ENCODE results near the gene CISH. TPM values are rescaled to one million over a fixed set of nuclear protein-coding genes. Genes with fewer than 3 reads are reported as not detected.

CISH gene
- total RNA-seq, 4 donors from 2014 or later: 5.5 to 15.5 (median 5.8) TPM

DNA sequence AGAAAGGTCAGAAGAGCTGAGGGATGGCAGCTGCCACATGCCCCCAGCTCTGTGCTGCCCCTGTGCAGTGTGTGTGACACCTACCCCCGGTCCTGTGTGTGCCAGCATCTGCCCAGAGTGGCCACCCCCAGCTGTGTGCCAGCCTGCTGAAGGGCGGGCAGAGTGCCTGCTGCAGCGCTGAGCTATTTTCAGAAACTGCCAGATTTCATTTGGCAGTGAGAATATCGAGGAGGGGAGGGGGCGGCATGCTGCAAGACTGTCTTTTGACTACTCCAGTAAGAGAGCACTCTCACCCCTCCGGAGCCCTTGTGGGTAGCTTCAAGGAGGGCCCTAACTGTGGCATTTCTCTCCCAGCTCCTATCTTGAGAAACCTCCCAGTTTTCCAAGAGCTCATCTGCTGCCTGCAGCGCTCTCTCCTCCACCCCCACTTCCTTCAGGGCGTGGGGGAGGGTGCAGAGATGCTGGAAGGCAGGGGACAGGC is 37.9 kb upstream of the CISH start:
- Histone ChIP-seq H3K4me3 (no peak overlapping the region), H3K27ac (peak overlapping the region in 2 of 4 donors; percentile 29 to 42), H3K36me3 (peaks cover 0 to 53% (median 0%) of the 10 kb centered on the region in 3 donors), H3K9me3 (no peaks in the 10 kb centered on the region), H3K27me3 (no peaks in the 10 kb centered on the region), H3K4me1 (no peaks in the 10 kb centered on the region)
- WGBS, 2 donors: 46 to 48% methylated on average over 8 of the region's 8 CpGs
- no peak for DNase-seq (ENCODE audit: low spot score in 2 of 2)
- TF ChIP-seq CTCF (IDR thresholded peaks at IDR 0.05) (no peak), EP300 (IDR thresholded peaks at IDR 0.05) (no peak), POLR2A (IDR thresholded peaks at IDR 0.05) (no peak)

DNA sequence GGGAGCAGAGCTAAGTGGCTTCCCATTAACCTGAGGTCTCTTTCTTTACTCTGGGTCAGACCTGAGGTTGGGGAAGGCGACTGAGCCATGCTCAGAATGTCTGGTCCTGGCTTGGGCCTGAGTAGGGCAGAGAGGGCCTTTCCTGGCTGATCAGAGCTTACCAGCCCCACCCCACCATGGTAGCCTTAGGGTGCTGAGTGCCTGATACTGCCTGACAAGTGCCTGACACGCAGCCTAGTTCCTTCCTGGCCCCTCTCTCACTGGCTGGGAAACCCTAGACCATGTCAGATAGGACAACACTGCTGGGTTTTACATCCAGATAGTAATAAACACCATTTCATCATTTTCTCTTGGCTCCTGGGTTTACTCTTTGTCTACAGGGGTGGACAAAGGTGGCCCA is 37.4 kb upstream of the CISH start:
- Histone ChIP-seq H3K27ac (peak overlapping the region in 2 of 4 donors; percentile 29 to 42), H3K4me1 (no peaks in the 10 kb centered on the region), H3K36me3 (peaks cover 0 to 58% (median 0%) of the 10 kb centered on the region in 3 donors), H3K4me3 (no peak overlapping the region), H3K9me3 (no peaks in the 10 kb centered on the region), H3K27me3 (no peaks in the 10 kb centered on the region)
- TF ChIP-seq CTCF (IDR thresholded peaks at IDR 0.05): no peak
- no peak for TF ChIP-seq EP300 (IDR thresholded peaks at IDR 0.05)
- TF ChIP-seq POLR2A (IDR thresholded peaks at IDR 0.05): no peak
- DNase-seq (ENCODE audit: low spot score in 2 of 2): no peak
- WGBS, 2 donors: 71 to 89% methylated on average over 2 of the region's 2 CpGs

GRCh38 chr3:50648313-50648712 is 36.7 kb upstream of the CISH start:
- 55 to 78% methylated on average over 6 of the region's 6 CpGs for WGBS, 2 donors
- no peak for TF ChIP-seq CTCF (IDR thresholded peaks at IDR 0.05)
- no peak for TF ChIP-seq POLR2A (IDR thresholded peaks at IDR 0.05)
- TF ChIP-seq EP300 (IDR thresholded peaks at IDR 0.05): no peak

GRCh38 chr3:50645378-50645777 is 33.8 kb upstream of the CISH start:
- H3K27me3 ChIP-seq: no peaks in the 10 kb centered on the region
- no peak overlapping the region for H3K27ac ChIP-seq
- no peaks in the 10 kb centered on the region for H3K9me3 ChIP-seq
- no peaks in the 10 kb centered on the region for H3K4me1 ChIP-seq
- TF ChIP-seq EP300 (IDR thresholded peaks at IDR 0.05) (no peak), POLR2A (IDR thresholded peaks at IDR 0.05) (no peak), CTCF (IDR thresholded peaks at IDR 0.05) (no peak)
- H3K36me3 ChIP-seq: peaks cover 0 to 94% (median 0%) of the 10 kb centered on the region in 3 donors
- 77 to 84% methylated on average over 2 of the region's 2 CpGs for WGBS, 2 donors
- DNase-seq (ENCODE audit: low spot score in 2 of 2): no peak
- H3K4me3 ChIP-seq: no peak overlapping the region

More at GRCh38 chr3:50648313-50648712, 36.7 kb upstream of the CISH start:
- Histone ChIP-seq H3K9me3 (no peaks in the 10 kb centered on the region), H3K27ac (no peak overlapping the region), H3K36me3 (peaks cover 0 to 65% (median 0%) of the 10 kb centered on the region in 3 donors), H3K27me3 (no peaks in the 10 kb centered on the region), H3K4me1 (no peaks in the 10 kb centered on the region), H3K4me3 (no peak overlapping the region)
- DNase-seq (ENCODE audit: low spot score in 2 of 2): no peak

- no peaks in the 10 kb centered on the region for H3K4me1 ChIP-seq
- peaks cover 0 to 99% (median 0%) of the 10 kb centered on the region in 3 donors for H3K36me3 ChIP-seq
- no peak for TF ChIP-seq CTCF (IDR thresholded peaks at IDR 0.05)
- no peak for TF ChIP-seq EP300 (IDR thresholded peaks at IDR 0.05)
- no peak for TF ChIP-seq POLR2A (IDR thresholded peaks at IDR 0.05)
- H3K9me3 ChIP-seq: no peaks in the 10 kb centered on the region
- H3K27me3 ChIP-seq: no peaks in the 10 kb centered on the region
- DNase-seq (ENCODE audit: low spot score in 2 of 2): no peak
- H3K27ac ChIP-seq: no peak overlapping the region
- H3K4me3 ChIP-seq: no peak overlapping the region
- 44 to 51% methylated on average over 7 of the region's 7 CpGs for WGBS, 2 donors
Observed at GRCh38 chr3:50644561-50644960, 33.0 kb upstream of the CISH start.
